NOMO-1 treated with dmso at 0.1 percent for 144 hours (cell line): ENCODE measurements around the gene ALG13.
"Not testable (repeated sequence)": the region's sequence is repeated elsewhere in the genome, so short reads cannot be mapped to it uniquely, and the experiment has no call there.

Experiments used
- DNase-seq: peaks from one replicate; lab custom pipeline; 2025; ENCODE audit not compliant: unreplicated experiment; lab: John Stamatoyannopoulos, UW

Gene ALG13

DNA sequence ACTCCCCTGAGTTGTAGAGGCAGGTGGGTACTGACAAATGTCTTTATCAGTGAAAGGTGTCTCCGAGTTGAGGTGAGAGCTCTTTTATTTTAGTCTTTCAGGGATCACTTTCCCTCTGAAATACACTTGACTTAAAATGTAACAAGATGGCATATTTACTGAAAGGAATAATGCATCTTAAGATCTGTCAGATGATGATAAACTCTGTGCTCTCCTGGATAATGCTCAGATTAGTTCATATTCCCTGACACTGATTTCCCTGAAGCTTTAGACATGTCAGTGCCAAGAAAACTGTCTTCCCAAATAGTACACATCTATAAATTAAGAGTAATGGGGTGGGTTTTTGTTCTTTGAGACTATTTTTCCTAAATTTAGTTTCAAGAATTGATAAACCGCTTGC, 75.5 kb downstream of the ALG13 start:
- DNase-seq = no peak

DNA sequence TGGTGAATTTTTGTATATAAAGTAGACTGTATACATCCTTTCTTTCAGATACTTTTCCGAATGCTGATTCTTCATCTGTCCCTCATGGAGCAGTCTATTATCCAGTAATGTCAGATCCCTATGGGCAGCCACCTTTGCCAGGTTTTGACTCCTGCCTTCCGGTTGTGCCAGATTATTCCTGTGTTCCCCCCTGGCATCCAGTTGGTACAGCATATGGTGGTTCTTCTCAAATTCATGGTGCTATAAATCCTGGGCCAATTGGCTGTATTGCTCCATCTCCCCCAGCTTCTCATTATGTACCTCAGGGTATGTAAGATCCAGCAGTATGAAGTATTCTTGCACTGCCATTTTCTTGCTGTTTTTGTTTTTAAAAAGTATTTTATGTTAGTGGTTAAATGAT, 78.7 kb downstream of the ALG13 start:
- no peak for DNase-seq

DNA sequence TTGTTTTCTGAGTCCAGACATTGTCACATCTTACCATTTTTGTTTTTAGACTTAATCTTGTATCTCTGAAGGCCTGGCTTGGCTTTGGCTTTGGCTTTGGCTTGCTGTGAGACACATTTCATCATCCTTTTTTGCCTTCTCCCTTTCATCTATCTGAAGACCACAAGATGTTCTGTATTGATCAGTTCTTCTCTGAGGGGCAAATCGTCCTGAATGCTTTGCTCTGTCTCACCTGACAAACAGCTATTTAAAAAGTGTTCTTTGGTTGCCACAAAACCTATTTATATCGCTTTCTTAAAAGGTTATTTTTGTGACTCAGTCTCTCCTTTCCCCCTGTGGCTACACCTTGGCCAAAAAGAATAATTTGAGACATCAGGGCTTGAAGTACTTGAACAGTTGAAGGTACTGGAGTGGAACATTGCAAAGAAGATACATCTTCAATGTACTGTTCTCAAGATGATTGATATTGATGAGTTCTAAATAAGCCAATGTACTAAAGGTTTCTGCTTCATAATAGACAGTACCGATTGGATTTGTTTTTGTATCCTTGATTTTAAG, 80.7 kb downstream of the ALG13 start:
- no peak for DNase-seq

DNA sequence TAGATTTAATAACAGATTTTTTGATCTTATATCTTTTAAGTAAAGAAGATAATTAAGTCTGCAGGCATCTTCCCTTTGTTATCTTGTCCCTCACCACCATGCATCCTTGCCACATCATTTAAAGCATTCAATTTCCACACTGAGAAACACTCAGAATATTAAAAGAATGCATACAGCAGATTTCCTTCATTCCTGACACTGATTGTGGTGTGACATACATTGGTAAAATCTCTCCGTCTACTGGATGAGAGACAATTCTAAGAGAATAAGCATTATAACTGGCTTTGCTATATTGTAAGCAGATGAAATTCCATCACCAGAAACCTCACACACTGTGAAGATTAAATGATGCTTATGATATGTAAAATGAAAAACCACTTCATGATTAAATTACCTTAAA, 97.6 kb downstream of the ALG13 start:
- no peak for DNase-seq

DNA sequence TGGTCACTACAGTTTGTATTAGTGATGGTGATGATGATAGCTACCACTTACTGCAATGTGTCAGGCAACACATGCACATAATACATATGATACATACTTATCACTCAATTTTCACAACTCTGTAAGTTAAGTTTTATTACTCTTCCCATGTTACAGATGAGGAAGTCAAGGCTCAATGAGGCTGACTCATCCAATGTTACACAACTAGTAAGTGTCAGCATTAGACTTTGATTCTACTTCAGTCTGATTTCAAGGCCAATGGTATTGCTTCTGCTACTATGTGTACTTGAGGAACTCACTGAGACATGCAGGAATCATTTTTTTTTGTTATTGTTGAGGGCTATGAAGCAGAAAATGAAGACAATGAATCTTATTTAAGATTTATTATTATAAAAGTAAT, 98.6 kb downstream of the ALG13 start:
- DNase-seq = no peak

DNA sequence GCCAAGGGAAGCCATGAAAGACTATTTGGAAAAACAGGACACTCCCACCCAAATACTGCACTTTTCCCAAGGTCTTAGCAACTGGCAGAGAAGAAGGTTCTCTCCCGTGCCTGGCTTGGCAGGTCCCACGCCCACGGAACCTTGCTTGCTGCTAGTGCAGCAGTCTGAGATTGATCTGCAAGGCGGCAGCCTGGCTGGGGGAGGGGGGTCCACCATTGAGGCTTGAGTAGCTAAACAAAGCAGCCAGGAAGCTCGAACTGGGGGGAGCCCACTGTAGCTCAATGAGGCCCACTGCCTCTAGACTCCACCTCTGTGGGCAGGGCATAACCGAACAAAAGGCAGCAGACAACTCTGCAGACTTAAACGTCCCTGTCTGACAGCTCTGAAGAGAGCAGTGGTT, 103.7 kb downstream of the ALG13 start:
- DNase-seq = no peak

DNA sequence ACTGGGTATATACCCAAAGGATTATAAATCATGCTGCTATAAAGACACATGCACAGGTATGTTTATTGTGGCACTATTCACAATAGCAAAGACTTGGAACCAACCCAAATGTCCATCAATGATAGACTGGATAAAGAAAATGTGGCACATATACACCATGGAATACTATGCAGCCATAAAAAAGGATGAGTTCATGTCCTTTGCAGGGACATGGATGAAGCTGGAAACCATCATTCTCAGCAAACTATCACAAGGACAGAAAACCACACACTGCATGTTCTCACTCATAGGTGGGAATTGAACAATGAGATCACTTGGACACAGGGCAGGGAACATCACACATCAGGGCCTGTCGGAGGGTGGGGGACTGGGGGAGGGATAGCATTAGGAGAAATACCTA, 109.1 kb downstream of the ALG13 start:
- not testable (repeated sequence) for DNase-seq
